ENCODE measurements around the gene PFDN6. TPM values are rescaled to one million over a fixed set of nuclear protein-coding genes. Genes with fewer than 3 reads are reported as not detected.

Gene PFDN6
- total and polyA plus RNA-seq, 2 of the 13 experiments (the other 11 are each of a cell fraction or from before 2014, with no cell fraction given): 75.5 to 87.0 TPM

DNA sequence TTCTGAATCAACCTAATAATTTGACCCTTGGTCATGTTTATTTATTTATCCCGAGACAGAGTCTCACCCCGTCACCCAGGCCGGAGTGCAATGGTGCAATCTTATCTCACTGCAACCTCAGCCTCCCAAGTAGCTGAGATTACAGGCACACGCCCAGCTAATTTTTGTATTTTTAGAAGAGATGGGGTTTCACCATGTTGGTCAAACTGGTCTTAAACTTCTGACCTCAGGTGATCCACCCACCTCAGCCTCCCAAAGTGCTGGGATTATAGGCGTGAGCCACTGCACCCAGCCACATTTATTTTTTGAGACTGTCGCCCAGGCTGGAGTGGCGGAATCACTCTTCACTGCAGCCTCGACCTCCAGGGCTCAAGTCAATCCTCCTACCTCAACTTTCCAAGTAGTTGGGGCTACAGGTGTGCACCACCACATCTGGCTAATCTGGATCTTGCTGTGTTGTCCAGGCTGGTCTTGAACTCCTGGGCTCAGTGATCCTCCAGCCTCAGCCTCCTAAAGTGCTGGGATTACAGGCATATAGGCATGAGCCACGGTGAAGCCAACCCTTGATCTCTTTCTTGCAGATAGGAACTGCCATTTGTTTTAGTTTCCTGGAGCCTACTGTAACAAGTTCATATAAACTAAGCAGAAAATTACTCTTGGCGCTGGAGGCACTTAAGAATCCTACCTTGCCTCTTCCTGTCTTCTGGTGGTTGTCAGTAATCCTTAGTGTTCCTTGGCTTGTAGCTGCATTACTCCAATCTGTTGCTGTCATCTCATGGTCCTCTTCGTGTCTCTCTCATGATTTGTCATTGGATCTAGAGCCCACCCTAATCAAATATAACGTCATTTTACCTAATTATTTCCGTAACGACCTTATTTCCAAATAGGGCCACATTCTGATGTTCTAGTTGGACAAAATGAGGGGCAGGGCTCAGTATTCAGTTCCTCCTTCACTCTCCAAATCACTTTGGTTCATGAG, 15.2 kb upstream of the PFDN6 start (continued):
- TF ChIP-seq, protein P1, sequence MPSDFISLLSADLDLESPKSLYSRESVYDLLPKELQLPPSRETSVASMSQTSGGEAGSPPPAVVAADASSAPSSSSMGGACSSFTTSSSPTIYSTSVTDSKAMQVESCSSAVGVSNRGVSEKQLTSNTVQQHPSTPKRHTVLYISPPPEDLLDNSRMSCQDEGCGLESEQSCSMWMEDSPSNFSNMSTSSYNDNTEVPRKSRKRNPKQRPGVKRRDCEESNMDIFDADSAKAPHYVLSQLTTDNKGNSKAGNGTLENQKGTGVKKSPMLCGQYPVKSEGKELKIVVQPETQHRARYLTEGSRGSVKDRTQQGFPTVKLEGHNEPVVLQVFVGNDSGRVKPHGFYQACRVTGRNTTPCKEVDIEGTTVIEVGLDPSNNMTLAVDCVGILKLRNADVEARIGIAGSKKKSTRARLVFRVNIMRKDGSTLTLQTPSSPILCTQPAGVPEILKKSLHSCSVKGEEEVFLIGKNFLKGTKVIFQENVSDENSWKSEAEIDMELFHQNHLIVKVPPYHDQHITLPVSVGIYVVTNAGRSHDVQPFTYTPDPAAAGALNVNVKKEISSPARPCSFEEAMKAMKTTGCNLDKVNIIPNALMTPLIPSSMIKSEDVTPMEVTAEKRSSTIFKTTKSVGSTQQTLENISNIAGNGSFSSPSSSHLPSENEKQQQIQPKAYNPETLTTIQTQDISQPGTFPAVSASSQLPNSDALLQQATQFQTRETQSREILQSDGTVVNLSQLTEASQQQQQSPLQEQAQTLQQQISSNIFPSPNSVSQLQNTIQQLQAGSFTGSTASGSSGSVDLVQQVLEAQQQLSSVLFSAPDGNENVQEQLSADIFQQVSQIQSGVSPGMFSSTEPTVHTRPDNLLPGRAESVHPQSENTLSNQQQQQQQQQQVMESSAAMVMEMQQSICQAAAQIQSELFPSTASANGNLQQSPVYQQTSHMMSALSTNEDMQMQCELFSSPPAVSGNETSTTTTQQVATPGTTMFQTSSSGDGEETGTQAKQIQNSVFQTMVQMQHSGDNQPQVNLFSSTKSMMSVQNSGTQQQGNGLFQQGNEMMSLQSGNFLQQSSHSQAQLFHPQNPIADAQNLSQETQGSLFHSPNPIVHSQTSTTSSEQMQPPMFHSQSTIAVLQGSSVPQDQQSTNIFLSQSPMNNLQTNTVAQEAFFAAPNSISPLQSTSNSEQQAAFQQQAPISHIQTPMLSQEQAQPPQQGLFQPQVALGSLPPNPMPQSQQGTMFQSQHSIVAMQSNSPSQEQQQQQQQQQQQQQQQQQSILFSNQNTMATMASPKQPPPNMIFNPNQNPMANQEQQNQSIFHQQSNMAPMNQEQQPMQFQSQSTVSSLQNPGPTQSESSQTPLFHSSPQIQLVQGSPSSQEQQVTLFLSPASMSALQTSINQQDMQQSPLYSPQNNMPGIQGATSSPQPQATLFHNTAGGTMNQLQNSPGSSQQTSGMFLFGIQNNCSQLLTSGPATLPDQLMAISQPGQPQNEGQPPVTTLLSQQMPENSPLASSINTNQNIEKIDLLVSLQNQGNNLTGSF (CRISPR knock-in tag; IDR thresholded peaks at IDR 0.05): no peak
- TF ChIP-seq PPARG (CRISPR knock-in tag; conservative IDR thresholded peaks at IDR 0.05) (no peak), RCOR2 (CRISPR knock-in tag; IDR thresholded peaks at IDR 0.05) (no peak), PHF20 (CRISPR knock-in tag; IDR thresholded peaks at IDR 0.05) (no peak), ZNF17 (CRISPR knock-in tag; IDR thresholded peaks at IDR 0.05) (no peak), ZNF83 (CRISPR knock-in tag; IDR thresholded peaks at IDR 0.05; ENCODE audit: borderline replicate concordance) (no peak), ZNF234 (CRISPR knock-in tag; conservative IDR thresholded peaks at IDR 0.05) (no peak), PTBP1 (IDR thresholded peaks at IDR 0.05; ENCODE audit: low read depth, low read length, poor library complexity, severe bottlenecking) (no peak), AHR (CRISPR knock-in tag; IDR thresholded peaks at IDR 0.05) (0 out of 2 replicates have a peak, but pooled peaks have one; percentile 35), ZNF788 (CRISPR knock-in tag; IDR thresholded peaks at IDR 0.05; ENCODE audit: borderline replicate concordance) (no peak), YEATS4 (CRISPR knock-in tag; IDR thresholded peaks at IDR 0.05; ENCODE audit: borderline replicate concordance) (no peak), WIZ (CRISPR knock-in tag; IDR thresholded peaks at IDR 0.05) (no peak), HOXA3 (CRISPR knock-in tag; IDR thresholded peaks at IDR 0.05) (no peak)
- TF ChIP-seq, protein P2, sequence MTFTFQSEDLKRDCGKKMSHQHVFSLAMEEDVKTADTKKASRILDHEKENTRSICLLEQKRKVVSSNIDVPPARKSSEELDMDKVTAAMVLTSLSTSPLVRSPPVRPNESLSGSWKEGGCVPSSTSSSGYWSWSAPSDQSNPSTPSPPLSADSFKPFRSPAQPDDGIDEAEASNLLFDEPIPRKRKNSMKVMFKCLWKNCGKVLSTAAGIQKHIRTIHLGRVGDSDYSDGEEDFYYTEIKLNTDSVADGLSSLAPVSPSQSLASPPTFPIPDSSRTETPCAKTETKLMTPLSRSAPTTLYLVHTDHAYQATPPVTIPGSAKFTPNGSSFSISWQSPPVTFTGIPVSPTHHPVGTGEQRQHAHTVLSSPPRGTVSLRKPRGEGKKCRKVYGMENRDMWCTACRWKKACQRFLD (CRISPR knock-in tag; IDR thresholded peaks at IDR 0.05; ENCODE audit: borderline replicate concordance): no peak
- TF ChIP-seq, protein P3, sequence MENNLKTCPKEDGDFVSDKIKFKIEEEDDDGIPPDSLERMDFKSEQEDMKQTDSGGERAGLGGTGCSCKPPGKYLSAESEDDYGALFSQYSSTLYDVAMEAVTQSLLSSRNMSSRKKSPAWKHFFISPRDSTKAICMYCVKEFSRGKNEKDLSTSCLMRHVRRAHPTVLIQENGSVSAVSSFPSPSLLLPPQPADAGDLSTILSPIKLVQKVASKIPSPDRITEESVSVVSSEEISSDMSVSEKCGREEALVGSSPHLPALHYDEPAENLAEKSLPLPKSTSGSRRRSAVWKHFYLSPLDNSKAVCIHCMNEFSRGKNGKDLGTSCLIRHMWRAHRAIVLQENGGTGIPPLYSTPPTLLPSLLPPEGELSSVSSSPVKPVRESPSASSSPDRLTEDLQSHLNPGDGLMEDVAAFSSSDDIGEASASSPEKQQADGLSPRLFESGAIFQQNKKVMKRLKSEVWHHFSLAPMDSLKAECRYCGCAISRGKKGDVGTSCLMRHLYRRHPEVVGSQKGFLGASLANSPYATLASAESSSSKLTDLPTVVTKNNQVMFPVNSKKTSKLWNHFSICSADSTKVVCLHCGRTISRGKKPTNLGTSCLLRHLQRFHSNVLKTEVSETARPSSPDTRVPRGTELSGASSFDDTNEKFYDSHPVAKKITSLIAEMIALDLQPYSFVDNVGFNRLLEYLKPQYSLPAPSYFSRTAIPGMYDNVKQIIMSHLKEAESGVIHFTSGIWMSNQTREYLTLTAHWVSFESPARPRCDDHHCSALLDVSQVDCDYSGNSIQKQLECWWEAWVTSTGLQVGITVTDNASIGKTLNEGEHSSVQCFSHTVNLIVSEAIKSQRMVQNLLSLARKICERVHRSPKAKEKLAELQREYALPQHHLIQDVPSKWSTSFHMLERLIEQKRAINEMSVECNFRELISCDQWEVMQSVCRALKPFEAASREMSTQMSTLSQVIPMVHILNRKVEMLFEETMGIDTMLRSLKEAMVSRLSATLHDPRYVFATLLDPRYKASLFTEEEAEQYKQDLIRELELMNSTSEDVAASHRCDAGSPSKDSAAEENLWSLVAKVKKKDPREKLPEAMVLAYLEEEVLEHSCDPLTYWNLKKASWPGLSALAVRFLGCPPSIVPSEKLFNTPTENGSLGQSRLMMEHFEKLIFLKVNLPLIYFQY (CRISPR knock-in tag; IDR thresholded peaks at IDR 0.05; ENCODE audit: borderline replicate concordance): no peak
- TF ChIP-seq, protein P4, sequence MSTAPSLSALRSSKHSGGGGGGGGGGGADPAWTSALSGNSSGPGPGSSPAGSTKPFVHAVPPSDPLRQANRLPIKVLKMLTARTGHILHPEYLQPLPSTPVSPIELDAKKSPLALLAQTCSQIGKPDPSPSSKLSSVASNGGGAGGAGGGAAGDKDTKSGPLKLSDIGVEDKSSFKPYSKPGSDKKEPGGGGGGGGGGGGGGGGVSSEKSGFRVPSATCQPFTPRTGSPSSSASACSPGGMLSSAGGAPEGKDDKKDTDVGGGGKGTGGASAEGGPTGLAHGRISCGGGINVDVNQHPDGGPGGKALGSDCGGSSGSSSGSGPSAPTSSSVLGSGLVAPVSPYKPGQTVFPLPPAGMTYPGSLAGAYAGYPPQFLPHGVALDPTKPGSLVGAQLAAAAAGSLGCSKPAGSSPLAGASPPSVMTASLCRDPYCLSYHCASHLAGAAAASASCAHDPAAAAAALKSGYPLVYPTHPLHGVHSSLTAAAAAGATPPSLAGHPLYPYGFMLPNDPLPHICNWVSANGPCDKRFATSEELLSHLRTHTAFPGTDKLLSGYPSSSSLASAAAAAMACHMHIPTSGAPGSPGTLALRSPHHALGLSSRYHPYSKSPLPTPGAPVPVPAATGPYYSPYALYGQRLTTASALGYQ (CRISPR knock-in tag; IDR thresholded peaks at IDR 0.05): no peak
